Stimulated activated CD4-positive, alpha-beta T cell treated with anti-CD3 and anti-CD28 coated beads, Interleukin-2, amount 100 ng/mL, for 24 hours (primary cell): Measurements from ENCODE around the gene MROH2A.
"Not testable (repeated sequence)": the region's sequence is repeated elsewhere in the genome, so short reads cannot be mapped to it uniquely, and the experiment has no call there.

Experiments
- DNase-seq, 2 donors: peaks; one replicate each; pipeline ENCODE4 v3.0.0-alpha.2; 2020

The MROH2A gene

GRCh38 chr2:233778030-233778429 lies at the start of gene MROH2A:
Gene MROH2A, plus strand, starts transcription at chr2:233778330. Its CDS starts 1,029 bp downstream, at chr2:233779359.
- no peak for DNase-seq

DNA sequence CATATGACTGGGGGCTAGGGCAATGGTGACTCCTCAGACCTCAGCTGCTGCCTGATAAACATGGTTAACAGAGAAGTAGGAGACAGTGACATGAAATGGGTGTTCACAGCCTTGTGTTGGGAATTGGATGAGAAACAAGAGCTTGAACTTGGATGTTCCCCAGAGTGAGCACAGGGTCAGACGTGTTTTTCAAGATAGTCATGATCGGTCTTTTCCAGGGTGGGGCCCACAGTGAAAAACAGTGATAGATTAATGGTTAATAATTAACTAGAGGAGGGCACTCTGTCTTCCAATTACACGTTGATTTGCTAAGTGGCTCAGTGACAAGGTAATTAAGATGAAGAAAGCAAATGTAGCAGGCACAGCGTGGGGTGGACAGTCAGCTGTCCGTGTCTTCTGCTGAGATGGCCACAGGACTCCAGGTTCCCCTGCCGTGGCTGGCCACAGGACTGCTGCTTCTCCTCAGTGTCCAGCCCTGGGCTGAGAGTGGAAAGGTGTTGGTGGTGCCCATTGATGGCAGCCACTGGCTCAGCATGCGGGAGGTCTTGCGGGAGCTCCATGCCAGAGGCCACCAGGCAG lies 49.3 kb upstream of the MROH2A start, which contains the start of gene UGT1A3:
Gene UGT1A3 (plus strand): TSS at position 320 of the 579 bp plus-strand sequence. CDS start 85 bp downstream, at position 405.
- DNase-seq, result no peak

DNA sequence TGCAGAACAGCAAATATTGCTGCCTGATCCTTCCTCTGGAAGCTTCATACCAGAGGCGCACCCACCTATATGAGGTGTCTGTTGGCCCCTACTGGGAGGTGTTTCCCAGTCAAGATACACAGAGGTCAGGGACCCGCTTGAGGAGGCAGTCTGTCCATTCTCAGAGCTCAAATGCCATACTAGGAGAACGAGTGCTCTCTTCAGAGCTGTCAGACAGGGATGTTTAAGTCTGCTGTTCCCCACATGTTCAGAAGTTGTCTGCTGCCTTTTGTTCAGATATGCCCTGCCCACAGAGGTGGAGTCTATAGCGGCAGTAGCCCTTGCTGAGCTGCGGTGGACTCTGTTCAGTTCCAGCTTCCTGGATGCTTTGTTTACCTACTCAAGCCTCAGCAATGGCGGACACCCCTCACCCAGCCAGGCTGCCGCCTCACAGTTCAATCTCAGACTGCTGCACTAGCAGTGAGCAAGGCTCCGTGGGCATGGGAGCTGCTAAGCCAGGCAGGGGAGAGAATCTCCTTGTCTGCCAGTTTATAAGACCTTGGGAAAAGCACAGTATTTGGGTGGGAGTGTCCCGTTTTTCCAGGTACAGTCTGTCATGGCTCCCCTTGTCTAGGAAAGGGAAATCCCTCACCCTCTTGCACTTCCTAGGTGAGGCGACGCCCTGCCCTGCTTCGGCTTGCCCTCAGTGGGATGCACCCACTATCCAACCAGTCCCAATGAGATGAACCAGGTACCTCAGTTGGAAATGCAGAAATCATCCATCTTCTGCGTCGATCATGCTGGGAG lies 41.1 kb upstream of the MROH2A start:
- not testable (repeated sequence) for DNase-seq

- DNase-seq, result no peak
These were observed 37.3 kb upstream of the MROH2A start for GRCh38 chr2:233740870-233741269.

DNA sequence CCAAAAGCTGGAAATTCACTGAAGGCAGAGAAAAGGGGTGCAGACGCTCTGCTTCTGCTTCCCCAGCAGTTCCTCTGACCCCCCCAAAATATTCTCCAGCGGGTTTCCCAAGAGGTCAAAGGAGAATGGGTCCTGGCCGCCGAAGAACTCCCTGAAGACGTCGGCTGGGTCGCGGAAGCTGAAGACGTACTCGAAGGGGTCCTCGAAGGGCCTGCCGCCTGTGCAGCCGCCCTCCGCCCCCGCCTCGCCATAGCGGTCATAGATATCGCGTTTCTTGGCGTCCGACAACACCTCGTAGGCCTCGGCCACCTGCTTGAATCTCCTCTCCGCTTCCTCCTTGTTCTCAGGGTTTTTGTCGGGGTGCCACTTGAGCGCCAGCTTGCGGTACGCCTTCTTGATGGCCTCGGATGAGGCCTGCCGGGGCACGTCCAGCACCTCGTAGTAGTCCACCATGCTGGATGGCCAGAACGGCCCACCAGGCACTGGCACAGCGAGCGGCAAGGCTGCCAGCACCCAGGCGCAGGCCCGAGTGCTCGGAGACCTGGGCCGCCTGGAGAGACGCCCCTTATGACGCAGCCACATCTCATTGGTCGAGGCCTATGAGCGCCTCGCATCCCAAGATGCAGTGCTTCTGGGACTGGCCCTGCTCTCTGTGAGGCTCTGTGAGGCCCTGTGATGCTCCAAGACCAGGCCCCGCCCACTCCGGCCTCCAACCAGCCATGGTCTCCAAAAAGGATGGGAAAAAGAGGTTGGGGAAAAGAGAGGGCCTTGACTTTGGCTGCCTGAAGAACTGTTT lies 34.5 kb upstream of the MROH2A start:
- no peak for DNase-seq

GRCh38 chr2:233745073-233745755 lies 32.9 kb upstream of the MROH2A start:
- no peak for DNase-seq

DNA sequence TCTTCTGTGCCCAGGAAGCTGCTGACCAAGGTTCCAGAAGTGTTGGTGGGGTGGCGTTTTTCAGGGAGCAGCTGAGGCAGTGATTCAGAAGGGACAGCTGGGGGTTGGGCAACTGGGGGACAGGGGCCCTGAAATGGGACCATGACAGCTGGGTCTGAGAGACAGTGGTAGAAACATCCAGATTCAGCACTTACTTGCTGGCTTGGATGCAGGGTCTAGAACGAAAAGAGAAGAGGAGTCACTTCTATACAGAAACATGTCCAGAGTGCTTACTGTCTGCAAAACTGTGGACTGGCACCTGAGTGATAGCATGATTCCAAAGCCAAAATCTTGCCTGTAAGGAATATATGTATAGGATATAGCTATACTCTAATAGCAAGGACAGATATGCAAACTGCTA lies 32.3 kb upstream of the MROH2A start:
- not testable (repeated sequence) for DNase-seq

- DNase-seq, result no peak
These were observed 31.5 kb upstream of the MROH2A start for GRCh38 chr2:233746475-233747282.

- DNase-seq, result no peak
These were observed 30.9 kb upstream of the MROH2A start for GRCh38 chr2:233747283-233747544.

DNA sequence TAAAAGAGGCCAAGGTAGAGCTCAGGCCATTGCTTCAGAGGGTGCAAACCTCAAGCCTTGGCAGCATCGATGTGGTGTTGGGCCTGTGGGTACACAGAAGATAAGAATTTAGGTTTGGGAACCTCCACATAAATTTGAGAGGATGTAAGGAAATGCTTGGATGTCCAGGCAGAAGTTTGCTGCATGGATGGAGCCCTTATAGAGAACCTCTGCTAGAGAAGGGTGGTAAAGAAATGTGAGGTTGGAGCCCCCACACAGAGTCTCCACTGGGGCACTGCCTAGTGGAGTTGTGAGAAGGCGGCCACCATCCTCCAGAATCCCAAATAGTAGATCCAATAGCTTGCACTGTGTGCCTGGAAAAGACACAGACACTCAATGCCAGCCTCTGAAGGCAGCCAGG lies 27.4 kb upstream of the MROH2A start:
- not testable (repeated sequence) for DNase-seq

DNA sequence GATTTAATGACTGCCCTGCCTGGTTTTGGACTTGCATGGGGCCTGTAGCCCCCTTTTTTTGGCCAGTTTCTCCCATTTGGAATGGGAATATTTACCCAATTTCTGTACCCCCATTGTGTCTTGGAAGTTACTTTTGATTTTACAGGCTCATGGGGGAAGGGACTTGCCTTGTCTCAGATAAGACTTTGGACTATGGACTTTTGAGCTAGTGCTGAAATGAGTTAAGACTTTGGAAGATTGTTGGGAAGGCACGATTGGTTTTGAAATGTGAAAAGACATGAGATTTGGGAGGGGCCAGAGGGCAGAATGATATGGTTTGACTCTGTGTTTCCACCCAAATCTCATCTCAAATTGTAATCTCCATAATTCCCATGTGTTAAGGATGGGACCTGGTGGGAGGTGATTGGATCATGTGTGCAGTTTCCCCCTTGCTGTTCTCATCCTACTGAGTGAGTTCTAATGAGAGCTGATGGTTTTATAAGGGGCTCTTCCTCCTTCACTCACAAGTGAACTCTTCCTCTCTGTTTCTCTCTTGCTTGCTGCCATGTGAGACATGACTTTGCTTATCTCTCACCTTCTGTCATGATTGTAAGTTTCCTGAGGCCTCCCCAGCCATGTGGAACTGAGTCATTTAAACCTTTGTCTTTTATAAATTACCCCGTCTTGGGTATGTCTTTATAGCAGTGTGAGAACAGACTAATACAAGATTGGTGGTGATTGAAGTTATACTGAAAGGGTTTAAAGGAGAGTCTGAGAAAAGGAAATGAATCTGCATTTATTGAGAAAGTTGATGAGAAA lies 26.7 kb upstream of the MROH2A start:
- not testable (repeated sequence) for DNase-seq

- no peak for DNase-seq
These were observed 23.1 kb upstream of the MROH2A start for GRCh38 chr2:233754872-233755611.

GRCh38 chr2:233756429-233757081 lies 21.6 kb upstream of the MROH2A start:
- no peak for DNase-seq

GRCh38 chr2:233758141-233758540 lies 20.0 kb upstream of the MROH2A start:
- DNase-seq, result no peak

- DNase-seq, result no peak
These were observed 19.3 kb upstream of the MROH2A start for GRCh38 chr2:233758849-233759248.

DNA sequence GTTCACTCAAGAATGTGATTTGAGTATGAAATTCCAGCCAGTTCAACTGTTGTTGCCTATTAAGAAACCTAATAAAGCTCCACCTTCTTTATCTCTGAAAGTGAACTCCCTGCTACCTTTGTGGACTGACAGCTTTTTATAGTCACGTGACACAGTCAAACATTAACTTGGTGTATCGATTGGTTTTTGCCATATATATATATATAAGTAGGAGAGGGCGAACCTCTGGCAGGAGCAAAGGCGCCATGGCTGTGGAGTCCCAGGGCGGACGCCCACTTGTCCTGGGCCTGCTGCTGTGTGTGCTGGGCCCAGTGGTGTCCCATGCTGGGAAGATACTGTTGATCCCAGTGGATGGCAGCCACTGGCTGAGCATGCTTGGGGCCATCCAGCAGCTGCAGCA lies 18.1 kb upstream of the MROH2A start, which contains the start of gene UGT1A1:
Gene UGT1A1 (plus strand): TSS at position 228 of the 400 bp plus-strand sequence. CDS start 18 bp downstream, at position 246.
- no peak for DNase-seq

GRCh38 chr2:233761040-233761769 lies 16.9 kb upstream of the MROH2A start:
- no peak for DNase-seq

- DNase-seq, result no peak
These were observed 13.9 kb upstream of the MROH2A start for GRCh38 chr2:233764264-233764663.

GRCh38 chr2:233764761-233765160 lies 13.4 kb upstream of the MROH2A start:
- DNase-seq, result no peak
